ENCODE measurements around the gene POLR3GL. TPM values are rescaled to one million over a fixed set of nuclear protein-coding genes. Genes with fewer than 3 reads are reported as not detected.

POLR3GL gene
- total RNA-seq, 1 donor, result 12.7 TPM

DNA sequence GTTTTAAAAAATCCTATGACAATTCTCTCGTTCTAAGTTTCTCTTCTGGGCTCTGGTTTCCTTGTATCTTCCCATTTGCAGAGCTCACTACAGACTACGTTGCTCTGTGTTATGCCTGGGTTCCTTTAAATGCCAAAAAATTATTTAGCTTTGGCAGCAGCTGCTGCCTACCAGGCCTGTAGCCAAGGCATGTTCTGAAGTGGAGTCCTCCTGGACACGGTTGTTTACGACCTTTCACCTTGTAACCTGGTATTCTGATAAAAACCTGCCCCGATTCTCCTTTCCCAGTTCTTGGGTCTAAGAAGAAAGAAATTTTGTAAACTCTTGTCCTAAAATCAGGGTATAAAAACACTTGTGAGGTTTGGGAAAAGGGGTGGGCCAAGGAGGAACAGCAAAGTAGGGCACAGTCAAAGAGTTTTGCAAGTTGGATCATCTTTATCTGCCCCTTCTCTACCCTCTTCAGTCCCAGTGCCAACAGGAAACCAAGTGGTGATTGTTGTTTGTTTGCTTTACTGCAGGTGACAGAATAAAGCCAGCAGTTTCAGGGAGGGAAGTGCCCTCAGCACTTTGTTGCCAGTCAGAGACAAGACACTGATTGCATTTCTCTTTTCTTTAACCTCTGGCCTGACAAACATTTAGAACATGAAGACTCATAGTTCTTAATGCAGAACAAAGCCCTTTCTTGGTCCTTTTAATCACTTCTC lies 35.0 kb downstream of the POLR3GL start:
- Histone ChIP-seq H3K4me1 (ENCODE audit: insufficient read depth, low read length) (peaks cover 48% of the 10 kb centered on the region), H3K27me3 (ENCODE audit: insufficient read depth, low read length) (no peaks in the 10 kb centered on the region), H3K9me3 (ENCODE audit: low read depth, low read length) (no peaks in the 10 kb centered on the region), H3K4me3 (ENCODE audit: low read length) (no peak overlapping the region)

DNA sequence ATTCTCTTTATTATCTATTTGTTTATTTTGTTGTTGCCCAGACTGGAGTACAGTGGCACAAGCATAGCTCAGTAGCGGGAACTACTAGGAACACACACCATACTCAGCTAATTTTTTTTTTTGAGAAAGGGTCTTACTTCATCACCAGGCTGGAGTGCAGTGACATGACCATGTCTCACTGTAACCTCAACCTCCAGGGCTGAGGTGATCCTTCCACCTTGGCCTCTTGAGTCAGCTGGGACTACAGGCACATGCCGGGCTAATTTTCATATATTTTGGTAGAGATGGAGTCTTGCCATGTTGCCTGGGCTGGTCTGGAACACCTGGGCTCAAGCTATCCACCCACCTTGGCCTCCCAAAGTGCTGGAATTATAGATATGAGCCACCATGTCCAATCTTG lies 37.2 kb downstream of the POLR3GL start:
- H3K9me3 ChIP-seq (ENCODE audit: low read depth, low read length), result no peaks in the 10 kb centered on the region
- H3K4me1 ChIP-seq (ENCODE audit: insufficient read depth, low read length), result peaks cover 68% of the 10 kb centered on the region
- H3K4me3 ChIP-seq (ENCODE audit: low read length), result no peak overlapping the region
- no peaks in the 10 kb centered on the region for H3K27me3 ChIP-seq (ENCODE audit: insufficient read depth, low read length)

DNA sequence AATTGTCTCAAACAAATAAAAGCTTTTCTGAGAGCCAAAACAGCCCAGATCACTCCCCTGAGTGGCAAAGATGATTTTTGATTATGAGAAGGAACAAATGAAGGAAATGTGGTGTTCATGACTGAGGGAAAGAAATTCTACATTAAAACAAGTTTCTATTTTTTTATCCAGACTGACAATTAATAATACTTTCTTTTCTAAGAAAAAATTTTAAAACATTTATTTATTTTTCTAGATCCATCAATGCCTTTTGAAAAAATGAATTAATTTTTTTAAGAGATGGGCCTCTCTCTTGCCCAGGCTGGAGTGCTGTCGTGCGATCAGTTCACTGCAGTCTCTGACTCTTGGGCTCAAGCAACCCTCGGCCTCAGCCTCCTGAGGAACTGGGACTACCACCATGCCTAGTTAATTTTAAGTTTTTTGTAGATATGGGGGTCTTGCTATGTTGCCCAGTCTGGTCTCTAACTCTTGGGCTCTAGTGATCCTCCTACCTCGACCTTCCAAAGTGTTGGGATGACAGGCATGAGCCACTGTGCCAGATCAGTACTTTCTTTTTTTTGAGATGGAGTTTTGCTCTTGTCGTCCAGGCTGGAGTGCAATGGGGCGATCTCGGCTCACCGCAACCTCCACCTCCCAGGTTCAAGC lies 43.1 kb downstream of the POLR3GL start:
- no peak overlapping the region for H3K4me3 ChIP-seq (ENCODE audit: low read length)

DNA sequence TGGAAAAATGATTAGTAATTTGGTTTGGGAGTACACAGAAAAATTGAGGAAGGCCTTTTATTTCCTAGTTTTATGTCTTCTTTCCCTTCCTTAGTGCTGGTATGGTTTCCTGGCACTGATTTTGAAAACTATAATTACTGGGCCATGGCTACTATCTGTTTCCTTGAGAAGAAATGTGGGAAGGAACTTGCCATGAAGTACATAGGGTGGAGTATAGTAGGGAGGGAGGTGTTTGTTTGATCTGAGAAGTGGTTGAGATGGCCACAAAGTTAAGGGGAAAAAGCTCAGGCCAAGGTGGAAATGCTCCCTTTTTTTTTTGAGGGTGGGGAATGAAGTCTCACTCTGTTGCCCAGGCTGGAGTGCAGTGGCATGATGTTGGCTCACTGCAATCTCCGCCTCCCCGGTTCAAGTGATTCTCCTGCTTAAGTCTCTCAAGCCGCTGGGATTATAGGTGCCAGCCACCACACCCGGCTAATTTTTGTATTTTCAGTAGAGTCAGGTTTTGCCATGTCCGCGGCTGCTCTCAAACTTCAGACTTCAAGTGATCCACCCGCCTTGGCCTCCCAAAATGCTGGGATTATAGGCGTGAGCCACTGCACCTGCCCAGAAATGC lies 45.7 kb downstream of the POLR3GL start:
- Histone ChIP-seq H3K4me1 (ENCODE audit: insufficient read depth, low read length) (peaks cover 25% of the 10 kb centered on the region), H3K4me3 (ENCODE audit: low read length) (no peak overlapping the region), H3K27me3 (ENCODE audit: insufficient read depth, low read length) (no peaks in the 10 kb centered on the region), H3K9me3 (ENCODE audit: low read depth, low read length) (no peaks in the 10 kb centered on the region)

More for the DNA sequence above, 43.1 kb downstream of the POLR3GL start:
- Histone ChIP-seq H3K9me3 (ENCODE audit: low read depth, low read length) (no peaks in the 10 kb centered on the region), H3K27me3 (ENCODE audit: insufficient read depth, low read length) (no peaks in the 10 kb centered on the region), H3K4me1 (ENCODE audit: insufficient read depth, low read length) (peaks cover 30% of the 10 kb centered on the region)

DNA sequence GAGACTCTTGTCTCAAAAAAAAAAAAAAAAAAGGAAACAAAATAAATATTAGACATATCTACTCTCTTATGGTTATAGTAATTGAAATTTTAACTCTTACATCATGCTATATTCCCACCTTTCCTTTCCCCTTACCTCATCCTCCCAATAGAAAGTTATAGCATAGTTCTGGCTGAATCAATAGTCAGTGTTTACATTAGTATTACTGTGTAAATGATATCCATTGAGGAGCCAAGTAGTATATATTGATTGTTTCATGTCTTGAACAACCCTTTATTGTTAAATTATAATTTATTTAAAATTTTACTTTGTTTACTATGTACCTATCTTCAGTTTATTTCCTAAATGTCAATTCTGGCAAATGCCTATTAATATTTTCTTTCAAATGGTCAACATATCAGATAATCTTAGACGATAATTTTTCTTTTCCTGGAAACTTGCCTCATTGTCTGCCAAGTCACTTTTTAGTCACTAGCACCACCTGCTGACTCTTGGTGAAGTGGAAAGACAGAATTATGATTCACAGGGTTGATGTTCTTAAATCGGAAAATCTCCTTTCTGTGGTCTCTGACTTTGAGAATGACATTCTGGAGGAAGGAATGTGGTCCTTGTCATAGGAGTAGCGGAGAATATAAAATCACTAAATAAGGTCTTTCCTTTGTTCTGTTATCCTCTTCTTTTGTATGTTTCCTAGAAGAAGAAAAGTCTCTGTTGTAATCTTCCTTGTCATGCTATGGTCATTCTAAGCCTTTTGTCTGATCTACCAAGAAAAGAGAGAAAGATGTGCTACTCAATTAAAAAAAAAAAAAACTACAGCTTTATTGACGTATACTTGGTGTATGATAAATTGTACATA lies 48.4 kb downstream of the POLR3GL start:
- Histone ChIP-seq H3K9me3 (ENCODE audit: low read depth, low read length) (no peaks in the 10 kb centered on the region), H3K27me3 (ENCODE audit: insufficient read depth, low read length) (no peaks in the 10 kb centered on the region), H3K4me1 (ENCODE audit: insufficient read depth, low read length) (no peaks in the 10 kb centered on the region), H3K4me3 (ENCODE audit: low read length) (no peak overlapping the region)

DNA sequence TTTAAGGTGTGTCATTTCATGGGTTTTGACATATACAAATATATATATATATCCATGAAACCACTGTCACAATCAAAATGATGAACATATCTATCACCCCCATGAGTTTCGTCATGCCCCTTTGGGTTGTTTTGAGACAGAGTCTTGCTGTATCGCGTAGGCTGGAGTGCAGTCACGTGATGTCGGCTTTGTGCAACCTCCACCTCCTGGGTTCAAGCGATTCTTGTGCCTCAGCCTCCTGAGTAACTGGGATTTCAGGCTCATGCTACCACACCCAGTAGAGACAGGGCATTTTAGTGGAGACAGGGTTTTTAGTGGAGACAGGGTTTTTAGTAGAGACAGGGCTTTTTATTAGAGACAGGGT lies 49.1 kb downstream of the POLR3GL start:
- H3K4me1 ChIP-seq (ENCODE audit: insufficient read depth, low read length), result no peaks in the 10 kb centered on the region

DNA sequence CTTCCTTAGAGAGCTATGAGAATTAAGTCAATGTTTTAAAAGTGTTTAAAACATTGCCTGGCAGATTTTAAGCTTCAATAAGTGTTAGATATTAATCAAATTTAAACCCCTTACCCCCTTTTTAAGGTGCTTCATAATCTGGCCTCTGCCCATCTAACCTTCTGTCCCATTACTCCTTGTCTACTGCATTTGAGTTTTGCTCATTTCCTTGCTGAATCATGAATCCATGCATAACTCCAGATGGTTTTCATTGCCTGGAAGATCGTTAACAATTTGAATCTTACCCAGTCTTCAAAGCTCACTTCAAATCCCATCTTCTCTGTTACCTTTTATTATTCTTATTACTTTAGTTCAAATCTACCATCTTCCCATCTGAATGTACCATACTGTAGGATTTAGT lies 52.4 kb downstream of the POLR3GL start:
- H3K9me3 ChIP-seq (ENCODE audit: low read depth, low read length), result no peaks in the 10 kb centered on the region
- H3K4me1 ChIP-seq (ENCODE audit: insufficient read depth, low read length), result peaks cover 14% of the 10 kb centered on the region
- no peak overlapping the region for H3K4me3 ChIP-seq (ENCODE audit: low read length)
- H3K27me3 ChIP-seq (ENCODE audit: insufficient read depth, low read length), result peaks cover 32% of the 10 kb centered on the region

More for the DNA sequence above, 49.1 kb downstream of the POLR3GL start:
- peaks cover under 1% of the 10 kb centered on the region for H3K27me3 ChIP-seq (ENCODE audit: insufficient read depth, low read length)
- H3K9me3 ChIP-seq (ENCODE audit: low read depth, low read length), result no peaks in the 10 kb centered on the region
- H3K4me3 ChIP-seq (ENCODE audit: low read length), result no peak overlapping the region

DNA sequence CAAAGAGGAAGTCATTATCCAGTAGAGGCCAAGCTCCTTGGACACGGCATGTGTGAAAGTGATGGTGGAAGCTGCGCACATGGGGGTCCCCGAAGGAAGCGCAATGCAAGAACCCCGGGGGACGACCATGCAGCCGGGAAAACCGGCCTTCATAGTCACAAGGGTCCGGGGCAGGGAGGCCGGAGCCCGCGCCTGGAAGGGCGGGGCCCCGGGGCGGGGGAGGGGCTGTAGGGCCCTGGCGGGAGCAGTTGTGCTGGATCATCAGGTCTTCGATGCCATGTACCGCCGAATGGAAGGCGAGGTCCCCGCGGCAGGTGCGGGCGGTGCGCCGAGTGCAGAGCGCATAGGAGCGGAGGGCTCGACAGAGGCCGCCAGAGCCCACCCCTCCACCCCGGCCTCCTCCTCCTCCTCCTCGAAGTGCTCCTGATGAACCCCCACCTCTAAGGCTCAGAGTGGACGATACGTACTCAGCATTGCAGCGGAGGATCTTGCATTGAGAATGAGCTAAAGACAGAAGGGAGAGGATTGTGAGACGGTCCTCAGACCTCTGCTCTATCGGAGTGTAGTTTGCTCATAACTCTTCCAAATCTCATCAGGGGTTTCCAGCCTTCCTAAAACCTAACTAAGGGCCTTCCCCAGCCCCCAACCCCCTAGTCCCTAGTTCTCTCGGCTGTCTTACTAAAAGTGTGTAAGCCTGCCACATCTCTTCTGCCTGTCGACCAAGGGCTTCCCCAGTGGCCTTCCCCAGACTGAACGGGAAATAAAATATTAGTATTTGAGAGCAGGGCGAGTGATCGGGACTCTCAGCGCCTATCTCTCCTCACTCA lies 55.0 kb downstream of the POLR3GL start:
- peaks cover 36% of the 10 kb centered on the region for H3K27me3 ChIP-seq (ENCODE audit: insufficient read depth, low read length)
- H3K4me3 ChIP-seq (ENCODE audit: low read length), result no peak overlapping the region
- peaks cover 14% of the 10 kb centered on the region for H3K4me1 ChIP-seq (ENCODE audit: insufficient read depth, low read length)
- H3K9me3 ChIP-seq (ENCODE audit: low read depth, low read length), result no peaks in the 10 kb centered on the region

DNA sequence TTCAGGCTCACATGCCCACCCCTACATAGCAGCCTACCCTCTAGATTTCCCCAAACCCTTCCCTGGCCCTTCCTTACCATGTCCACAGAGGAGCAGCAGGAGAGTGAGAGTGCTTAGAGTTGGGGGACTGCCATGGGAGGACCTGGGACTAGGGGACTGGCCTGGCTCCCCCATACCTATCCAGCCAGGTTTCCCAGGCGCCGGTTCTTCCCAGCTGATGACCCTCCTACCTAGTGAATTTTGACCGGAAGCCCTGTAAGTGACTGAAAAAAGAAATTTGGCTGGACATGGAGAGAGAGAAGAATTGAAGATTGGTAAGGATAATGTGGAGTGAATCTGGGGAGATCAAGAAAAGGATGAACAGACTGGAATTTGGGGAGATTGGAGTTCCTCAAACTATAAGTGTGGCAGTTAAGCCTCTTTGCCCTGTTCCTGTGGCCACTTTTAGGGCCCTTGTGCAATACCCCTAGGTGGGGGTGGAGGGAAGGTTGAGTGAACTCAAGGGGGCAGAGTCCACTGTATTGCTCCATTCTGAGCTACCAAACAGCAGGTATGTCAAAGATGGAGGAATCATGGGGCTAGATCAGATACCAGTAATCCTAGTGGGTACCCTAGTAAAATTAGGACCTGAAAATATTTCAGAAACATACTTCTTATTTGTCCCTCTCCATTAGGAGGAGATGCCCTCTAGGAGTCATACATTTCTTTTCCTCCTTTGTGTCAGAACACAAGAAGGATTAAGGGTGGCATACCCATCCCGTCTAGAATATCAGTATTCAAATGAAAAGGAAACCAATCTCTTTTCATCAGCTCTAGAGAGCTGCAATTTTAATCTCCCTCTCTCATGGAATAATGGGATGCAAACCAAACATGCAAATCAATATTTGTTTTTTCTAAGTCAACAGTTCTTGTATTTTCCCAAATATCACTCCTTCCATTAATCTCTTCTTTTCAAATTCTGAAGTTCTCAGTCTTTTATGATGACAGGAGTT lies 55.9 kb downstream of the POLR3GL start:
- H3K4me1 ChIP-seq (ENCODE audit: insufficient read depth, low read length), result peaks cover 14% of the 10 kb centered on the region
- no peak overlapping the region for H3K4me3 ChIP-seq (ENCODE audit: low read length)
- H3K27me3 ChIP-seq (ENCODE audit: insufficient read depth, low read length), result peaks cover 36% of the 10 kb centered on the region
- no peaks in the 10 kb centered on the region for H3K9me3 ChIP-seq (ENCODE audit: low read depth, low read length)

DNA sequence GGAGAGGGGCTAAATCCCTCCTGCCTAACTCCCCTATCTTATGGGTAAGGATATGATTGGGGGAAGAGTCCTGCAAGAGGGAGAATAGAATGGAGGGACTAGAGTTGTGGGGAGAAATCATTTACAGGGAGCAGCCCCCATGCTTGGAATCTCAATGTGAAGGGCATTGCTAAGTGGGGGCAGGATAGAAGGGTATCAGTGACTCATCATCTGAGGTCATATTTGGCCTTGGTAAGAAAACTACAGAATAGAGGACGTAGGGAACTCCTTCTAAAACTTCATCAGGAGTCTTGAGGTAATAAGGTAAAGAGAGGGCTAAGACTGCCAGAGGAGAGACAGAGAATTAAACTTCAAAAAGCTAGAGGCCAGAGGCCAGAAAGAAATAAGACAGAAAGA lies 56.6 kb downstream of the POLR3GL start:
- no peaks in the 10 kb centered on the region for H3K9me3 ChIP-seq (ENCODE audit: low read depth, low read length)
- no peak overlapping the region for H3K4me3 ChIP-seq (ENCODE audit: low read length)
- H3K4me1 ChIP-seq (ENCODE audit: insufficient read depth, low read length), result peaks cover 14% of the 10 kb centered on the region
- peaks cover 36% of the 10 kb centered on the region for H3K27me3 ChIP-seq (ENCODE audit: insufficient read depth, low read length)

DNA sequence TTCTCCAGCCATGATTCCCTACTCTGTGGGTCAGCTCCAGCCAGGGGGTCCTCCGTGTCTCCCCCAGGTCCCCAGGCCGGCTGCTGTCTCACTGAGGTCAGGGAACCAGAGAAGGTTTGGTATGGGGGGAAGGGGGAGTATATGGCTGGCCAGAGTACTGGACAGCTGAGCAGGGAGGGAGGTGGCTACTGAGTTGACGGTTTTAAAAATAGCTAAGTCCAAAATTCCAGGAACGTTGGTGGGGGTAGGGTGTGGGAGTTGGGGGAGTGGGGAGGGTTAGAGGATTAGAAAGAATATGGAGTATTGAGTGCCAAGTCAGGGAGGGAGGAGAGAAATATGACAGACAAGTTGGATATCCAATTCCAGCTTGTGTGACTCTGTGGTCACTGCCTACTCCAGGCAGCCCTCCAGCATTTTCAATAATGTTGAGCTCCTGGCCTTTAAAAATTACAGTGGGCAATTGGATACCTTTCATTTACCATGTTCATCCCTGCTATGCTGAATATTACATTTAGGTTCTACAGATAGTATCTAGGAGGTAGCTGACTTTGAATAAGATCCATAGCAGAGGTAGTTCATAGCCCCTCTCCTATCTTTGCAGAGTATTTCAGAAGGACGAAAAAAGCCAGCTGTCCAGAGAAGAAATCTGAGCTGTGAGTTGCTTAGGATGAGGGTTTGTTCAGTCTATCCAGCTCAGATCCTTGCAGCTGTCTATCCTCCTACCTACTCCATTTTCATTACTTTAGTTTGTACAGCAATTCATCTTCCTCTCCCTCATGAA lies 57.3 kb downstream of the POLR3GL start, which contains the start of gene HJV:
TSS of gene HJV (minus strand) at position 114 of the 781 bp plus-strand sequence. CDS start 1,504 bp downstream, outside the sequence.
- peaks cover 36% of the 10 kb centered on the region for H3K27me3 ChIP-seq (ENCODE audit: insufficient read depth, low read length)
- no peaks in the 10 kb centered on the region for H3K9me3 ChIP-seq (ENCODE audit: low read depth, low read length)
- no peak within 1 kb of the TSS for H3K4me3 ChIP-seq (ENCODE audit: low read length)
- peaks cover 14% of the 10 kb centered on the region for H3K4me1 ChIP-seq (ENCODE audit: insufficient read depth, low read length)

DNA sequence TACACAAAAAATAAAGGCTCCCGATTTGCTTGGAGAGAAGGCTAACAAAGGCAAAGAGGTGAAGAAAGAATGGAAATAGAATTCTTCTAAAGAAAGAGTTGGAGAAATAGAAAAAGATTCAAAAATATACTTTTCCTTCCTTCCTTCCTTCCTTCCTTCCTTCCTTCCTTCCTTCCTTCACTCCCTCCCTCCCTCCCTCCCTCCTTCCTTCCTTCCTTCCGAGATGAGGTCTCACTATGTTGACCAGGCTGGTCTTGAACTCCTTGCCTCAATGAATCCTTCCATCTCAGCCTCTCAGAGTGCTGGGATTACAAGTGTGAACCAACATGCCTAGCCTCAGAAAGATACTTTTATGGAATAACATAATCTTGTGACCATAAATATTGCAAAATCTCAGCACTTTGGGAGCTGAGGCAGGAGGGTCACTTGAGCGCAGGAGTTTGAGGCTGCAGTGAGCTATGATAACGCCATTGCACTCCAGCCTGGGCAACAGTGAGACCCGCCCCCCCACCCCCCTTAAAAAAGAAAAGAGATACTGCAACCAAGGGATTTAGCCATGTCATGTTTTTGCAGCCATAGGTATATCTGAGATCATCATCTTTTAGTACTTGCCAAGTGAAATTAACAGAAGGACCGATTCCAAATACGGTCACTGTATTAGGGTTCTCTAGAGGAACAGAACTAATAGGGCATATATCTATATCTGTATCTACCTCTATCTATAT lies 58.1 kb downstream of the POLR3GL start:
- peaks cover 36% of the 10 kb centered on the region for H3K27me3 ChIP-seq (ENCODE audit: insufficient read depth, low read length)
- no peak overlapping the region for H3K4me3 ChIP-seq (ENCODE audit: low read length)
- no peaks in the 10 kb centered on the region for H3K9me3 ChIP-seq (ENCODE audit: low read depth, low read length)

More for the DNA sequence above, 58.1 kb downstream of the POLR3GL start:
- peaks cover 14% of the 10 kb centered on the region for H3K4me1 ChIP-seq (ENCODE audit: insufficient read depth, low read length)

All from mononuclear cell (primary cell).